ENCODE measurements around the gene BMP8A.
"Not testable (repeated sequence)": the region's sequence is repeated elsewhere in the genome, so short reads cannot be mapped to it uniquely, and the experiment has no call there.

DNA sequence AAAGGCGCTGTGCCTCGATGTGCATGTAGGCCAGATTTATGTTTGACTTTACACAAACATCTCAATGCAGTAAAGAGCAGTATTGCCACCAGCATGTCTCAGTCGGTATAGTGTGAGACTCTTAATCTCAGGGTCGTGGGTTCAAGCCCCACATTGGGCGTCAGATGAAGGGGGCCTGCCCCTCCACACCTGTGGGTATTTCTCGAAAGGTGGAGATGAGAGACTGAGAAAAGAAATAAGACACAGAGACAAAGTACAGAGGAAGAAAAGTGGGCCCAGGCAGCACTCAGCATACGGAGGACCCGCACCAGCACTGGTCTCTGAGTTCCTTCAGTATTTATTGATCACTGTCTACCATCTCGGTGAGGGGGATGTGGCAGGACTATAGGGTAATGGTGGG, 13.0 kb downstream of the BMP8A start:
- TF ChIP-seq, protein P1, sequence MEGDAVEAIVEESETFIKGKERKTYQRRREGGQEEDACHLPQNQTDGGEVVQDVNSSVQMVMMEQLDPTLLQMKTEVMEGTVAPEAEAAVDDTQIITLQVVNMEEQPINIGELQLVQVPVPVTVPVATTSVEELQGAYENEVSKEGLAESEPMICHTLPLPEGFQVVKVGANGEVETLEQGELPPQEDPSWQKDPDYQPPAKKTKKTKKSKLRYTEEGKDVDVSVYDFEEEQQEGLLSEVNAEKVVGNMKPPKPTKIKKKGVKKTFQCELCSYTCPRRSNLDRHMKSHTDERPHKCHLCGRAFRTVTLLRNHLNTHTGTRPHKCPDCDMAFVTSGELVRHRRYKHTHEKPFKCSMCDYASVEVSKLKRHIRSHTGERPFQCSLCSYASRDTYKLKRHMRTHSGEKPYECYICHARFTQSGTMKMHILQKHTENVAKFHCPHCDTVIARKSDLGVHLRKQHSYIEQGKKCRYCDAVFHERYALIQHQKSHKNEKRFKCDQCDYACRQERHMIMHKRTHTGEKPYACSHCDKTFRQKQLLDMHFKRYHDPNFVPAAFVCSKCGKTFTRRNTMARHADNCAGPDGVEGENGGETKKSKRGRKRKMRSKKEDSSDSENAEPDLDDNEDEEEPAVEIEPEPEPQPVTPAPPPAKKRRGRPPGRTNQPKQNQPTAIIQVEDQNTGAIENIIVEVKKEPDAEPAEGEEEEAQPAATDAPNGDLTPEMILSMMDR (IDR thresholded peaks at IDR 0.05; ENCODE audit: insufficient read depth, low read length): not testable (repeated sequence)
- not testable (repeated sequence) for TF ChIP-seq SPI1 (IDR thresholded peaks at IDR 0.05; ENCODE audit: borderline replicate concordance, low read depth)
- TF ChIP-seq, protein P2, sequence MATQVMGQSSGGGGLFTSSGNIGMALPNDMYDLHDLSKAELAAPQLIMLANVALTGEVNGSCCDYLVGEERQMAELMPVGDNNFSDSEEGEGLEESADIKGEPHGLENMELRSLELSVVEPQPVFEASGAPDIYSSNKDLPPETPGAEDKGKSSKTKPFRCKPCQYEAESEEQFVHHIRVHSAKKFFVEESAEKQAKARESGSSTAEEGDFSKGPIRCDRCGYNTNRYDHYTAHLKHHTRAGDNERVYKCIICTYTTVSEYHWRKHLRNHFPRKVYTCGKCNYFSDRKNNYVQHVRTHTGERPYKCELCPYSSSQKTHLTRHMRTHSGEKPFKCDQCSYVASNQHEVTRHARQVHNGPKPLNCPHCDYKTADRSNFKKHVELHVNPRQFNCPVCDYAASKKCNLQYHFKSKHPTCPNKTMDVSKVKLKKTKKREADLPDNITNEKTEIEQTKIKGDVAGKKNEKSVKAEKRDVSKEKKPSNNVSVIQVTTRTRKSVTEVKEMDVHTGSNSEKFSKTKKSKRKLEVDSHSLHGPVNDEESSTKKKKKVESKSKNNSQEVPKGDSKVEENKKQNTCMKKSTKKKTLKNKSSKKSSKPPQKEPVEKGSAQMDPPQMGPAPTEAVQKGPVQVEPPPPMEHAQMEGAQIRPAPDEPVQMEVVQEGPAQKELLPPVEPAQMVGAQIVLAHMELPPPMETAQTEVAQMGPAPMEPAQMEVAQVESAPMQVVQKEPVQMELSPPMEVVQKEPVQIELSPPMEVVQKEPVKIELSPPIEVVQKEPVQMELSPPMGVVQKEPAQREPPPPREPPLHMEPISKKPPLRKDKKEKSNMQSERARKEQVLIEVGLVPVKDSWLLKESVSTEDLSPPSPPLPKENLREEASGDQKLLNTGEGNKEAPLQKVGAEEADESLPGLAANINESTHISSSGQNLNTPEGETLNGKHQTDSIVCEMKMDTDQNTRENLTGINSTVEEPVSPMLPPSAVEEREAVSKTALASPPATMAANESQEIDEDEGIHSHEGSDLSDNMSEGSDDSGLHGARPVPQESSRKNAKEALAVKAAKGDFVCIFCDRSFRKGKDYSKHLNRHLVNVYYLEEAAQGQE (IDR thresholded peaks at IDR 0.05; ENCODE audit: insufficient replicate concordance, low read depth): not testable (repeated sequence)
